Retinal pigment epithelial cell (primary cell): Measurements from ENCODE around the gene ARHGEF40.

Source experiments
- DNase-seq: peaks from one replicate; pipeline ENCODE4 v3.0.0-alpha.2; 2010; ENCODE audit warnings: low read depth
- H3K4me3 ChIP-seq: 2 replicates; pipeline ENCODE4 v1.5.1; 2011; ENCODE audit warnings: mild to moderate bottlenecking, low read length, control low read depth, moderate library complexity
- TF ChIP-seq, protein P1 (sequence below): conservative IDR thresholded peaks from 2 replicates; pipeline ENCODE4 v1.5.1; 2011; ENCODE audit warnings: low read depth, low read length, control low read depth, inconsistent platforms

Gene ARHGEF40

DNA sequence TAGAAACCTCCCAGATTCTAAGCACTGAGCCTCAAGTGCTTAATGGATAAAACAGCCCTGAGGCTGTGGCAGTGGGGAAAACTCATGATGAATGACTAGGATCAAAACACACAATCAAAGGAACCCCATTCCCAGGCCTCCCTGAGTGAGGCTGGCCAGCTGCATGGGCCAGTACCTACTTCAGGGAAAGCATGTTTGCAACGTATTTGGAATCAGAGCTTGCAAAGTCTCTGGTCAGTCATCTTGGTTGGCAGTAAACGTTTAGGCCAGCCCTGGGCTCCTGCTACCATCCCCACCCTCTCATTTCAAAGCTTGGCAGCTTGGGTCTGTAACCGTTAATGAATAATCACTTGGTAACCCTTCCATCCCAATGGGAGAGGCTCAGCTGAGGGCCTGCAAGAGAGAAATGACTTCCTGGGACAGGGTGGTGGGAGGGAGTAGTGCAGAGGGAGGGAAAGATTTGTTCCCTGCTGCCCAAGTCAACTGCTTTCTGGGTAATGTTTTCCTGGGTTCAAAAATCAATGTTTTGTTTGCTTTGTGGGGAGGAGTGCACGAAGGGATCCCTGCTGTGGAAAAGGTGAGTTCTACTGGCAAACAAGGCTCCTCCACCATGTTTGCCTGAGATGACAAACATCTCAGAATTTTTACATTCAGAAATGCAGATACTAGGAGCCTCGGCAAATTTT lies 14.5 kb upstream of the ARHGEF40 start:
- DNase-seq, result no peak
- H3K4me3 ChIP-seq, result no peak overlapping the region
- TF ChIP-seq, protein P1, sequence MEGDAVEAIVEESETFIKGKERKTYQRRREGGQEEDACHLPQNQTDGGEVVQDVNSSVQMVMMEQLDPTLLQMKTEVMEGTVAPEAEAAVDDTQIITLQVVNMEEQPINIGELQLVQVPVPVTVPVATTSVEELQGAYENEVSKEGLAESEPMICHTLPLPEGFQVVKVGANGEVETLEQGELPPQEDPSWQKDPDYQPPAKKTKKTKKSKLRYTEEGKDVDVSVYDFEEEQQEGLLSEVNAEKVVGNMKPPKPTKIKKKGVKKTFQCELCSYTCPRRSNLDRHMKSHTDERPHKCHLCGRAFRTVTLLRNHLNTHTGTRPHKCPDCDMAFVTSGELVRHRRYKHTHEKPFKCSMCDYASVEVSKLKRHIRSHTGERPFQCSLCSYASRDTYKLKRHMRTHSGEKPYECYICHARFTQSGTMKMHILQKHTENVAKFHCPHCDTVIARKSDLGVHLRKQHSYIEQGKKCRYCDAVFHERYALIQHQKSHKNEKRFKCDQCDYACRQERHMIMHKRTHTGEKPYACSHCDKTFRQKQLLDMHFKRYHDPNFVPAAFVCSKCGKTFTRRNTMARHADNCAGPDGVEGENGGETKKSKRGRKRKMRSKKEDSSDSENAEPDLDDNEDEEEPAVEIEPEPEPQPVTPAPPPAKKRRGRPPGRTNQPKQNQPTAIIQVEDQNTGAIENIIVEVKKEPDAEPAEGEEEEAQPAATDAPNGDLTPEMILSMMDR, result no peak

DNA sequence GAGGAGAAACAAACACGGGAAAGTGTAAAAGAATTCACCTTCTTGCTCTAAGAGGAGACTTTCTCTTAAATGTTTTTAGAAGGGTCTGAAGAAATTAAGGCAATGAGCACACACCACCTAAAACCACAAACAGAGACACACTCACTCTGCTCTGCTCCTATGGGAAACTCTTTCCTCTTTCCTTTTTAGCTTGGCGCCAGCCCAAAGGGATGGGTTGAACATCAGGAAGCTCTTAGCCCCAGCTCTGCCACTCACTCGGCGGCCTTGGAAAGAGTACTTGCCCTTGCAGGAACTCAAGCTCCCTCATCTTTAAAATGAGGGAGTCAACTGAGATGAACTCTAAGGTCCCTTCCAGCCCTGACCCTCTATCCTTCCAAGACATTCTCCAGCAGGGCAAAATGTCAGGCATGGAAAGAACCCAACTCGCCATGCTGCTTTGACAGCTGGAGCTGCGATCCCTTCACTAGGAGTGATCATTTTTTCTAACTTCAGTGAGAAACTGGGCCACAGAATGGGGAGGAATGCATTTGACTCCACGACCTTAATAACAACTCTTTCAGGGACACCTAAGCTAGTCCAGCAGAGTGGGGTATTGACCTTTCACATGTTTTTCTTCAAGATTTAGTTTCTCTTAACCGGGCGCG lies 13.5 kb upstream of the ARHGEF40 start:
- DNase-seq, result no peak
- no peak overlapping the region for H3K4me3 ChIP-seq
- TF ChIP-seq, protein P1, result no peak

DNA sequence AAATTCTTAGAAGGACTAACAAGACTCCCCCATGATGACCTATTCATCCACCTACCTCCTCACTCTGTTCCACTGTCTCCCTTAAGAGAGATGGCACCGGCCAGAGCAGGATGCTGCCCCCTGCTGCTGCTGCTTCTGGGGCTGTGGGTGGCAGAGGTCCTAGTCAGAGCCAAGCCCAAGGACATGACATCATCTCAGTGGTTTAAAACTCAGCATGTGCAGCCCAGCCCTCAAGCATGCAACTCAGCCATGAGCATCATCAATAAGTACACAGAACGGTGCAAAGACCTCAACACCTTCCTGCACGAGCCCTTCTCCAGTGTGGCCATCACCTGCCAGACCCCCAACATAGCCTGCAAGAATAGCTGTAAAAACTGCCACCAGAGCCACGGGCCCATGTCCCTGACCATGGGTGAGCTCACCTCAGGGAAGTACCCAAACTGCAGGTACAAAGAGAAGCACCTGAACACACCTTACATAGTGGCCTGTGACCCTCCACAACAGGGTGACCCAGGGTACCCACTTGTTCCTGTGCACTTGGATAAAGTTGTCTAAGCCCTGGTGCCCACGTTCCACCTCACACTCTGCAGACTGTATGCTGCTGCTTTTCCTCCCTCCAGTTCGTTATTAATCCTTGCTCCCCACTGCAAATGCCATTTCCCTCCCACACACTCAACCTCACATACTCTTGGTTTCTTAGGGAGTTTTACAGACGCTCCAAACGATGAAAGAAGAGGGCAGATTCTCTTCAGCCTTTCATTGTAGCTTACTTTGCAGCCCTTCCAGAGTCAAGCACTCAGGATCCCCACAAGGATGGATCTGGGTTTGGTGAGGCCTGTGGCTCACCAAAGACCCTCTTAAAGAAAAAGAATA lies 12.1 kb upstream of the ARHGEF40 start, which contains the start of gene RNASE8:
Gene RNASE8, plus strand, starts transcription at position 20 of the 873 bp plus-strand sequence. Its CDS starts 71 bp downstream, at position 91.
- H3K4me3 ChIP-seq, result no peak within 1 kb of the TSS
- no peak for DNase-seq
- TF ChIP-seq, protein P1, result no peak

DNA sequence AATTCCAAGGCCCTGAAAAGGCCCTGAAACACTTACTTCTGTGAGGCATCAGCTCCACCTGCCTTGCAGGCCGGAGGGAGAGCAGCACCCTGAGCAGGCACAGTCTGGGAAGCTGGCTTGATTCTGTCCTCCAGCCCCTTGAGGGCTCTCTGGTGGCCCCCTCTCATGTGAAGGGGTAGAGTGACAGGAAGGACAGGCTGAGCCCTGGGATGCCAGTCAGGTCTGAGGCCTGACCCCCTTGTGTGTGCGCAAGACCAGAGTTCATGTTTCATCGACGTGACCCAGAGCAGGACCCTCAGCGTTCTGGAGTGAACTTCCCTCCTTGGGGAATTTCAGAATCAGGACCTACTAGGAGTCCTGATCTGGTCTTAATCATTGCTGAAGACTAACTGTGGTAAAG lies 11.2 kb upstream of the ARHGEF40 start:
- no peak overlapping the region for H3K4me3 ChIP-seq
- TF ChIP-seq, protein P1, result no peak
- no peak for DNase-seq

DNA sequence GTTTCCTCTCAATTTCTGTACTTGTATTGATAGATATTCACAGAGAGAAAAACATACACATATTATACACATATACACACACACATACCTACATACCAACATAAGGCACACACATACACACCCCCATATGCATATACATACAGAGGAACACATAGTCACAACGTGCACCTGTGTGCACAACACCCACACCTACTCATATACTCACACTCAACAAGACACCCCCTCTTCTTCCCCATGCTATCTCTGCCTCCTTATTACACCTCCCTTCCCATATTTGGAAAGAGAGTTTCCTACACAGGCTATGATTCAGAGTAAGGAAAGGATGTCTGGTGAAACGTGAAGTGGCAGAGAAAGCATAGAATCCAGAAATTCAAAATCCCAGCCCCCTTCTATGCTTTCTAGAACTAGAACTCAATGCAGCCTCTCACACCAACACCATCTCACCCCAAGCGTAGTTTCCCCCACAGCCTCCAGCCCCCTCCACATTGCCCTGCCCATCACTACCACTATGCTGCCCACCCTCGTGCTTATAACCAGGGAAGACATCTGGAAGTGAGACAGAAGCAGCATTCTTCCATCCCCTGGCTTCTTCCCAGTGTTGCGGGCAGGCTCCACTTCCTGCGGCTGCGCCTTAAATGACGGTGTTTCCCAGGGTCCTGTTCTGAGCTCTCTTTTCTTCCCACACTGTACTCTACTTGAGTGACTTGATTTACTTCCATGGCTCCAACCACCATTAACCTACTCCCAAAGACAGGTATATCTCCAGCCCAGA lies 10.1 kb upstream of the ARHGEF40 start:
- no peak for DNase-seq
- TF ChIP-seq, protein P1, result no peak
- no peak overlapping the region for H3K4me3 ChIP-seq

DNA sequence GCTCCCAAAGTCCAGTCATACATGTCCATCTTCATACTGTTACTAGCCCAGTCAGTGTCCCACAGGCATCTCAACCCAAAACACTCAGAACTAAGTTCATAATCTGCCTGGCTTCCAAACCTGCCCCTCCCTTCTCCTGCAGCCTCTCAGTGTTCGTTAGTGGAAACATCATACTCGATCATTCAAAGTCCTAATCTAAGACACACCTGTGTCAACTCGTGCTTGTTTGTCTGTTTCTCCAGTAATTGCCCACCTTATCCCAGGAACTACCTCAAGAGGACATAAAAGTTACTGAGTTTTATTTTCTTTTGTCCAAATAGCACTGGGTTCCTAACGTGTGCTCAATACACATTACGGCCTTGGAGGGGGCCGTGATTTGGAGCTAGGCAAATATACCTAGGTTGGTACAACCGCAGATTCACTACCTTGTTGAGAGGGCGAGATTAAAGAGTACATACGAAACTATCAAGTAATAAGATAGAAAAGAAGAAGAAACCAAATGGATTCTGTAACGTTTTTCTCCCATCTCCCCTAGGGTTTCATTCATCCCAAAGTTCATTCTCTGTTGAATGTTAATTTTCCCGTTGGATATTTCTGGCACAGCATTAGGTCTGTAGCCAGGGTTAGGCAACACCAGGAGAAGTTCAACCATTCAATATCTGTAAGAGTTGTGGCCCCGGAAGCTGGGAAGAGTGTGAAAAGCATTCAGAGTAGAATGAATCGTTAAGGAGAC lies 9.3 kb upstream of the ARHGEF40 start:
- TF ChIP-seq, protein P1, result no peak
- no peak overlapping the region for H3K4me3 ChIP-seq
- DNase-seq, result no peak
